ENCODE measurements around the gene ARHGEF16. TPM values are rescaled to one million over a fixed set of nuclear protein-coding genes. Genes with fewer than 3 reads are reported as not detected.

Gene ARHGEF16
- polyA plus RNA-seq, 6 donors from 2014 or later, result not detected

- H3K27ac Mint-ChIP-seq, result peak overlapping the region in 1 of 6 donors; percentile 70
- no peak overlapping the region for H3K4me3 Mint-ChIP-seq
- DNase-seq (no peak), ATAC-seq (ENCODE audit: low read depth in 2 of 2) (no peak)
- H3K36me3 Mint-ChIP-seq, result no peaks in the 10 kb centered on the region
- peaks cover 0 to 14% (median 2%) of the 10 kb centered on the region in 3 donors for H3K4me1 Mint-ChIP-seq
- no peaks in the 10 kb centered on the region for H3K9me3 Mint-ChIP-seq
- no peaks in the 10 kb centered on the region for H3K27me3 Mint-ChIP-seq
These were observed 53.3 kb downstream of the ARHGEF16 start for GRCh38 chr1:3507636-3508275.

GRCh38 chr1:3508757-3509415 lies 54.4 kb downstream of the ARHGEF16 start:
- ATAC-seq (ENCODE audit: low read depth in 2 of 2), result no peak
- peaks cover 0 to 8% (median 2%) of the 10 kb centered on the region in 3 donors for H3K4me1 Mint-ChIP-seq
- no peak overlapping the region for H3K4me3 Mint-ChIP-seq
- no peaks in the 10 kb centered on the region for H3K36me3 Mint-ChIP-seq
- no peaks in the 10 kb centered on the region for H3K9me3 Mint-ChIP-seq
- H3K27ac Mint-ChIP-seq, result no peak overlapping the region
- no peak for DNase-seq
- no peaks in the 10 kb centered on the region for H3K27me3 Mint-ChIP-seq

GRCh38 chr1:3509721-3510120 lies 55.3 kb downstream of the ARHGEF16 start:
- Mint-ChIP-seq H3K4me1 (peaks cover 0 to 8% (median 2%) of the 10 kb centered on the region in 3 donors), H3K27ac (no peak overlapping the region)

GRCh38 chr1:3510136-3510955 lies 55.9 kb downstream of the ARHGEF16 start:
- H3K4me1 Mint-ChIP-seq, result peaks cover 0 to 8% (median 2%) of the 10 kb centered on the region in 3 donors
- H3K27me3 Mint-ChIP-seq, result no peaks in the 10 kb centered on the region
- no peaks in the 10 kb centered on the region for H3K36me3 Mint-ChIP-seq
- H3K27ac Mint-ChIP-seq, result no peak overlapping the region
- ATAC-seq (ENCODE audit: low read depth in 2 of 2) (no peak), DNase-seq (no peak)
- H3K4me3 Mint-ChIP-seq, result no peak overlapping the region
- no peaks in the 10 kb centered on the region for H3K9me3 Mint-ChIP-seq

More at GRCh38 chr1:3509721-3510120, 55.3 kb downstream of the ARHGEF16 start:
- H3K27me3 Mint-ChIP-seq, result no peaks in the 10 kb centered on the region
- ATAC-seq (ENCODE audit: low read depth in 2 of 2) (no peak), DNase-seq (no peak)
- no peaks in the 10 kb centered on the region for H3K9me3 Mint-ChIP-seq
- no peaks in the 10 kb centered on the region for H3K36me3 Mint-ChIP-seq
- H3K4me3 Mint-ChIP-seq, result no peak overlapping the region

GRCh38 chr1:3510956-3511250 lies 56.4 kb downstream of the ARHGEF16 start:
- H3K9me3 Mint-ChIP-seq, result no peaks in the 10 kb centered on the region
- H3K27me3 Mint-ChIP-seq, result no peaks in the 10 kb centered on the region
- ATAC-seq (ENCODE audit: low read depth in 2 of 2), result no peak
- H3K4me3 Mint-ChIP-seq, result no peak overlapping the region
- no peak for DNase-seq
- H3K36me3 Mint-ChIP-seq, result no peaks in the 10 kb centered on the region
- H3K4me1 Mint-ChIP-seq, result peaks cover 0 to 8% (median 2%) of the 10 kb centered on the region in 3 donors
- no peak overlapping the region for H3K27ac Mint-ChIP-seq

- Mint-ChIP-seq H3K27ac (no peak overlapping the region), H3K27me3 (no peaks in the 10 kb centered on the region), H3K4me3 (no peak overlapping the region), H3K36me3 (no peaks in the 10 kb centered on the region), H3K4me1 (peaks cover 0 to 8% (median 2%) of the 10 kb centered on the region in 3 donors), H3K9me3 (no peaks in the 10 kb centered on the region)
- ATAC-seq (ENCODE audit: low read depth in 2 of 2) (no peak), DNase-seq (no peak)
These were observed 56.8 kb downstream of the ARHGEF16 start for GRCh38 chr1:3511306-3511705.

GRCh38 chr1:3511856-3512255 lies 57.4 kb downstream of the ARHGEF16 start:
- H3K9me3 Mint-ChIP-seq, result no peaks in the 10 kb centered on the region
- no peaks in the 10 kb centered on the region for H3K27me3 Mint-ChIP-seq
- no peak overlapping the region for H3K27ac Mint-ChIP-seq
- ATAC-seq (ENCODE audit: low read depth in 2 of 2) (no peak), DNase-seq (no peak)
- H3K4me1 Mint-ChIP-seq, result peaks cover 0 to 8% (median 2%) of the 10 kb centered on the region in 3 donors
- H3K36me3 Mint-ChIP-seq, result no peaks in the 10 kb centered on the region
- no peak overlapping the region for H3K4me3 Mint-ChIP-seq

GRCh38 chr1:3514404-3514803 lies 59.9 kb downstream of the ARHGEF16 start:
- H3K4me1 Mint-ChIP-seq, result peaks cover 0 to 8% (median 2%) of the 10 kb centered on the region in 3 donors
- no peaks in the 10 kb centered on the region for H3K9me3 Mint-ChIP-seq
- ATAC-seq (ENCODE audit: low read depth in 2 of 2), result no peak
- H3K36me3 Mint-ChIP-seq, result no peaks in the 10 kb centered on the region
- H3K4me3 Mint-ChIP-seq, result no peak overlapping the region
- H3K27ac Mint-ChIP-seq, result no peak overlapping the region
- H3K27me3 Mint-ChIP-seq, result no peaks in the 10 kb centered on the region
- no peak for DNase-seq

- Mint-ChIP-seq H3K9me3 (no peaks in the 10 kb centered on the region), H3K4me3 (no peak overlapping the region), H3K36me3 (no peaks in the 10 kb centered on the region), H3K27ac (no peak overlapping the region), H3K4me1 (peaks cover 0 to 8% (median 2%) of the 10 kb centered on the region in 3 donors), H3K27me3 (no peaks in the 10 kb centered on the region)
- DNase-seq, result no peak
- ATAC-seq (ENCODE audit: low read depth in 2 of 2), result no peak
These were observed 60.8 kb downstream of the ARHGEF16 start for GRCh38 chr1:3515272-3515671.

- no peaks in the 10 kb centered on the region for H3K27me3 Mint-ChIP-seq
- DNase-seq (no peak), ATAC-seq (ENCODE audit: low read depth in 2 of 2) (no peak)
- H3K4me1 Mint-ChIP-seq, result peaks cover 0 to 6% (median under 1%) of the 10 kb centered on the region in 3 donors
- H3K36me3 Mint-ChIP-seq, result no peaks in the 10 kb centered on the region
- H3K27ac Mint-ChIP-seq, result no peak overlapping the region
- H3K4me3 Mint-ChIP-seq, result no peak overlapping the region
- no peaks in the 10 kb centered on the region for H3K9me3 Mint-ChIP-seq
These were observed 61.5 kb downstream of the ARHGEF16 start for GRCh38 chr1:3515774-3516480.

- ATAC-seq (ENCODE audit: low read depth in 2 of 2) (no peak), DNase-seq (no peak)
- Mint-ChIP-seq H3K27ac (no peak overlapping the region), H3K9me3 (no peaks in the 10 kb centered on the region), H3K4me1 (peaks cover 0 to 4% (median 0%) of the 10 kb centered on the region in 3 donors), H3K4me3 (no peak overlapping the region), H3K36me3 (no peaks in the 10 kb centered on the region), H3K27me3 (no peaks in the 10 kb centered on the region)
These were observed 62.0 kb downstream of the ARHGEF16 start for GRCh38 chr1:3516481-3516869.

GRCh38 chr1:3516911-3517675 lies 62.6 kb downstream of the ARHGEF16 start:
- Mint-ChIP-seq H3K27me3 (no peaks in the 10 kb centered on the region), H3K4me3 (no peak overlapping the region), H3K9me3 (no peaks in the 10 kb centered on the region), H3K36me3 (no peaks in the 10 kb centered on the region), H3K4me1 (peaks cover 0 to 4% (median 0%) of the 10 kb centered on the region in 3 donors), H3K27ac (no peak overlapping the region)
- ATAC-seq (ENCODE audit: low read depth in 2 of 2), result no peak
- DNase-seq, result no peak

- ATAC-seq (ENCODE audit: low read depth in 2 of 2), result no peak
- no peaks in the 10 kb centered on the region for H3K36me3 Mint-ChIP-seq
- no peak overlapping the region for H3K4me3 Mint-ChIP-seq
- no peaks in the 10 kb centered on the region for H3K4me1 Mint-ChIP-seq
- no peak for DNase-seq
- H3K27me3 Mint-ChIP-seq, result no peaks in the 10 kb centered on the region
- H3K27ac Mint-ChIP-seq, result no peak overlapping the region
- H3K9me3 Mint-ChIP-seq, result no peaks in the 10 kb centered on the region
These were observed 63.8 kb downstream of the ARHGEF16 start for GRCh38 chr1:3518256-3518655.
